ENCODE measurements around the gene MORN5.

MORN5 gene

DNA sequence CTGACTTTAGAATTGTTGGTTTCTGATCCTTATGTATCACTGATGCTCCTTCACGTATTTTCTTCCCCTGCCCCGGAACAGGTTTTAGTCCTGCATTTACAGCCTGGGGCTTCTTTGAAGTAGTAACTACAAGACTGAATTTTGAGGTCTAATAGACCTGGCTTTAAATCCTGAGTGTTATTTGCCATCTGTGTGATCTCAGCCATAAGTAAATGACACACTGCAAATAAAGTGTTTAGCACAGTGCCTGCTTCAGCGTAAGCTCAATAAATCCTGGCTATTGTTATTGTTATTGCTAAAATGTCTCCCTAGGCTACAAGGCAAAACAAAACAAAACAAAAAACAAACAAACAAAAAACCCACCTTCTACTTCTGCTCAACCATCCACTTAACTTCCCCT lies 84.6 kb downstream of the MORN5 start:
- DNase-seq: no peak

DNA sequence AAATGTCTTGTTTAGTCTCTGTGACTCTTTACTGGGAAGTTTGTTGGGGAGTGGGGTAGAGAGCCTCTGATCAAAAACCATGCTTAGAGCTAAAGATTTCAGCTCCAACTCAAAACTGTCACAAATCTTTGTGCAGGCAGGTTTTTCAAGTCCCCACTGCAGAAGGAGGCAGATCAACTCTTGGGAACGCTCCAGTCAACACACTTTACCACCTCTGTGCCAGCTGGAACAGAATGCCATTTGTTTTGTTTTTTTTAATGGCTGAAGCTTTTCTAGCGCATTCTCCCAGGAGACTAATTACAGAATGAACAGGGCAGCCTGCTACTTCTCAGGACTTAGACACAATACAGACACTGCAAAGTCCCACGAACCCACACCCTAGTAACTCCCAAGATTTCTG lies 87.0 kb downstream of the MORN5 start:
- no peak for DNase-seq

DNA sequence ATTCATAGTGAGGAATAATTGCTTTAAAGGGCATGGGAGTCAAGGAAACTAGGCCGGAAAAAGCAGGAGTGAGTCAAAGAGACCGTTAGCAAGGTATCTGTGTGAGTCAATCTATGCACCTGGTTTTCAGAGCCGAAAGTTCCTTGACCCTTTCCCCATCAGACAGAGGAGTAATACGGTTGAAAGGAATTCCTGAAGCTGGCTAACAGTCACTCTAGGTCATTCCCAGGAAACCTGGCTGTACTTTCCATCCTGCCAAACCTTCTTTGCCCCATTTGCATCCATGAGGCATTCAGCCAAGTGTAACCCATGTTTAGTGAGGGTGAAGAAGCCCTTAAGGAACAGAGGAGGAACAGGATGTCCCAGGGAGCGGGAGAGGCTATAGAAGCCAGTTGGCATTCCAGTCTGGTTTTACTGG lies 88.7 kb downstream of the MORN5 start:
- no peak for DNase-seq

All from activated naive CD4-positive, alpha-beta T cell treated with anti-CD3 and anti-CD28 coated beads, Interleukin-2, amount 50 U/mL, for 16 hours (primary cell).